HG03558 (cell line): ENCODE results near the gene MMP1.
"Not testable (repeated sequence)": the region's sequence is repeated elsewhere in the genome, so short reads cannot be mapped to it uniquely, and the experiment has no call there.

Experiments
- ATAC-seq: cut with Tn5 transposase; IDR thresholded peaks from one replicate; pipeline ENCODE4 v1.9.1; 2021; ENCODE audit warnings: moderate number of reproducible peaks; ENCODE audit not compliant: unreplicated experiment; ENCODE audit errors: extremely low read depth

Gene MMP1

GRCh38 chr11:102763440-102763839 lies 34.5 kb downstream of the MMP1 start:
- no peak for ATAC-seq

GRCh38 chr11:102762361-102762767 lies 35.6 kb downstream of the MMP1 start:
- ATAC-seq, result no peak

- no peak for ATAC-seq
Measured at GRCh38 chr11:102761646-102762238, 36.2 kb downstream of the MMP1 start.

GRCh38 chr11:102760344-102761035 lies 37.5 kb downstream of the MMP1 start:
- ATAC-seq, result no peak

- ATAC-seq, result no peak
Measured at GRCh38 chr11:102757823-102758549, 40.0 kb downstream of the MMP1 start.

- ATAC-seq, result no peak
Measured at GRCh38 chr11:102753267-102753666, 44.7 kb downstream of the MMP1 start.

- ATAC-seq, result no peak
Measured at GRCh38 chr11:102751673-102752072, 46.3 kb downstream of the MMP1 start.

GRCh38 chr11:102749101-102749722 lies 48.7 kb downstream of the MMP1 start:
- ATAC-seq, result no peak

GRCh38 chr11:102746746-102747578 lies 51.0 kb downstream of the MMP1 start:
- not testable (repeated sequence) for ATAC-seq
